ES-I3 (cell line): ENCODE measurements around the gene GFER.
"Not testable (repeated sequence)": the region's sequence is repeated elsewhere in the genome, so short reads cannot be mapped to it uniquely, and the experiment has no call there.

ENCODE experiments used
- H3K36me3 ChIP-seq: 2 replicates; pipeline ENCODE4 v1.6.1; 2013; ENCODE audit warnings: mild to moderate bottlenecking, low read length, control low read depth, moderate library complexity; ENCODE audit not compliant: insufficient read depth
- H3K4me1 ChIP-seq: 2 replicates; pipeline ENCODE4 v1.6.1; 2013; ENCODE audit warnings: mild to moderate bottlenecking, control low read depth, low read length; ENCODE audit not compliant: insufficient read depth
- H3K9ac ChIP-seq: 2 replicates; pipeline ENCODE4 v1.6.1; 2013; ENCODE audit warnings: low read depth, mild to moderate bottlenecking, low read length, moderate library complexity
- H3K9me3 ChIP-seq: 2 replicates; pipeline ENCODE4 v1.6.1; 2013; ENCODE audit warnings: mild to moderate bottlenecking, low read length, moderate library complexity; ENCODE audit not compliant: control insufficient read depth, insufficient read depth

Gene GFER

GRCh38 chr16:2033057-2033908, 49.3 kb downstream of the GFER start:
- Histone ChIP-seq H3K9me3 (no peaks in the 10 kb centered on the region), H3K4me1 (peaks cover 20% of the 10 kb centered on the region; the same call in 1 of the 2 replicates), H3K36me3 (no peaks in the 10 kb centered on the region; the same call in 1 of the 2 replicates), H3K9ac (no peak overlapping the region)

GRCh38 chr16:2033909-2034695, 50.1 kb downstream of the GFER start:
- H3K4me1 ChIP-seq: peaks cover 20% of the 10 kb centered on the region; the same call in 1 of the 2 replicates
- H3K36me3 ChIP-seq, H3K9ac ChIP-seq, H3K9me3 ChIP-seq: not testable (repeated sequence)

- no peak overlapping the region for H3K9ac ChIP-seq
- no peaks in the 10 kb centered on the region for H3K36me3 ChIP-seq
- H3K4me1 ChIP-seq: peaks cover 20% of the 10 kb centered on the region; the same call in 1 of the 2 replicates
These were observed 50.9 kb downstream of the GFER start for GRCh38 chr16:2034696-2035430.

GRCh38 chr16:2035431-2036199, 51.6 kb downstream of the GFER start:
- H3K9me3 ChIP-seq: no peaks in the 10 kb centered on the region
- no peak overlapping the region for H3K9ac ChIP-seq
- peaks cover 20% of the 10 kb centered on the region; the same call in 1 of the 2 replicates for H3K4me1 ChIP-seq
- no peaks in the 10 kb centered on the region for H3K36me3 ChIP-seq

More at GRCh38 chr16:2034696-2035430, 50.9 kb downstream of the GFER start:
- no peaks in the 10 kb centered on the region for H3K9me3 ChIP-seq

- Histone ChIP-seq H3K4me1 (peaks cover 20% of the 10 kb centered on the region; the same call in 1 of the 2 replicates), H3K36me3 (no peaks in the 10 kb centered on the region), H3K9ac (no peak overlapping the region), H3K9me3 (no peaks in the 10 kb centered on the region)
These were observed 52.4 kb downstream of the GFER start for GRCh38 chr16:2036200-2036966.

- H3K36me3 ChIP-seq: no peaks in the 10 kb centered on the region
- no peaks in the 10 kb centered on the region for H3K9me3 ChIP-seq
- H3K9ac ChIP-seq: no peak overlapping the region
- peaks cover 19% of the 10 kb centered on the region; the same call in 1 of the 2 replicates for H3K4me1 ChIP-seq
These were observed 53.1 kb downstream of the GFER start for GRCh38 chr16:2037115-2037514.
